ENCODE measurements around the gene GDF3.
"Not testable (repeated sequence)": the region's sequence is repeated elsewhere in the genome, so short reads cannot be mapped to it uniquely, and the experiment has no call there.

GDF3 gene

DNA sequence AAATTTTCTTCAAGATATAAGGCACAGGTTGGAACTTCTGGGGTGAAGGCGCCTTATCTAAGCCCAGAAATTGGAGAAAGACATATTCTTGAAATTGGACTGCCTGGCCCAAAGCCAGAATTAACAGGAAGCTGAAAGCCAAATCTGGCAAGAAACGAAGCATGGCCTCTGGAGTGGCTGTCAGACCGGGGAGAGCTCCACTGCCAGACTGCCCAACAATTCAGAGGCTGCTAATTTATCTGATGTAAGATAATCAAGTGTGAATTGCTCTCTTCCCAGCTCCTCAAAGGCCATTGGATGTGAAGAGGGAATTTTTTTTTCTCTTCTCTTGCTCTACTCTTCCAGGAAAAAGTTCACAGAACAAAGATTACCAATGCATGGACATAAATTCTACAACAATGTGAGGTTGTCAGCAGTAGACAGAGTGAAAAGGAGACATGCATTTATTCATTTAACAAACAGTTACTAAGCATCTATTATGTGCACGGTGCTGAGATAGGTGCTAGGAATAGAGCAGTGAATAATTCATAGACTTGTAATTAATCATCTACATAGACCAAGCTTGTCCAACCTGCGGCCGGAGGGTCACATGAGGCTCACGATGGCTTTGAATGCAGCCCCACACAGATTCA is at the start of gene GDF3:
TSS of gene GDF3 (minus strand) at position 210 of the 632 bp plus-strand sequence. CDS start at position 163, 47 bp downstream.
- FAIRE-seq, result no peak

DNA sequence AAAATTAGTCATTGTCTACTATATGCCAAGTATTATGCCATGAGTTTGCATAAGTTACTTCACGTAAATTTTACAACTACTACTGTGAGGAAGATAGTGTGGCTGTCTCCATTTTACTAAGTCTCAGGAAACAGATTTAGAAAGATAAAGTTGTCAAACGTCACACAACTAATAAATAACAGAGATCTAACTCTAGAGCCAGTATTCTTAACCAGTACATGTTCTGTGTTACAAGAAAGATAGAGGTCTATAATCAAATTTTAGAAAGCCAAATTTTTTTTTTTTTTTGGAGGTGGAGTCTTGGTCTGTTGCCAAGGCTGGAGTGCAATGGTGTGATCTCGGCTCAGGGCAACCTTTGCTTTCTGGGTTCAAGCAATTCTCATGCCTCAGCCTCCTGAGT is 37.4 kb upstream of the GDF3 start:
- FAIRE-seq, result no peak

GRCh38 chr12:7731486-7731885 is 35.9 kb upstream of the GDF3 start:
- no peak for FAIRE-seq

DNA sequence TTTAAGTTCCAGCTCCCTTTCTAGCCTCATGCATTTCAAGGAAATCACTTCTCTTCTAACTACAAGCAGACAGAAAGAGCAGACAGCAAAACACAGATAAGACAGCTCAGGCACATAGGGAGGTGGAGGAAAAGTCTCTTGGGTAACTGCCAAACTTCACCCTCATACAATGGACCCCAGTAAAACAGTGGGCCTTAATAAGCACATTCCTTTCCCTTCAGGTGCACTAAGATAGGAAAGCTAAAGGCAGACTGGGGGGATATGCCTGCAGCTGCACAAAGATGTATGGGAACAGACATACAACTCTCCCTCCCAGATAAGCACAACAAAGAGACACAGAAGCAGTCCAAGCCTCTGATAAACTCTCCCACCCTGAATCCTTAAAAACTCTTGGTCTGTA is 35.4 kb upstream of the GDF3 start:
- FAIRE-seq, result not testable (repeated sequence)

DNA sequence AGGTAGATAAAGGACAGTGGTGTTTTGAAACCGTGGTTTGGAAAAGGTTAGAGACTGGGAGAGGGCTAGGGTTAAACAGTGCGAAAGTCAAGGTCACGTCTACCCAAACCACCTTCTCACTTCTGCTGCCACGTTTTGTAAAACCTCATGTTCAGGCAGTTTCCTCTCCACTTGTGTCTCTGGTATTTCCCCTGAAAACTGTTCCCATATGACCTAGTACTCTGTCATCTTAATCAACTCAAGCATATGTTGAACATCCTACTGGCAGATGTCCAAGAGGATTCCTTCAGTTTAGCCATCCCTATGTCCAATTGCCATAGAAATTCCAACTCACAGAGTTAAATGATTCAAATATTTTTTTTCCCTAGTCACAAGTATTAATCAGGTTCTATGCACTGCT is 34.2 kb upstream of the GDF3 start:
- no peak for FAIRE-seq

- no peak for FAIRE-seq
These were observed 28.4 kb upstream of the GDF3 start for GRCh38 chr12:7723926-7724325.

GRCh38 chr12:7719946-7720730 is 24.6 kb upstream of the GDF3 start:
- no peak for FAIRE-seq

DNA sequence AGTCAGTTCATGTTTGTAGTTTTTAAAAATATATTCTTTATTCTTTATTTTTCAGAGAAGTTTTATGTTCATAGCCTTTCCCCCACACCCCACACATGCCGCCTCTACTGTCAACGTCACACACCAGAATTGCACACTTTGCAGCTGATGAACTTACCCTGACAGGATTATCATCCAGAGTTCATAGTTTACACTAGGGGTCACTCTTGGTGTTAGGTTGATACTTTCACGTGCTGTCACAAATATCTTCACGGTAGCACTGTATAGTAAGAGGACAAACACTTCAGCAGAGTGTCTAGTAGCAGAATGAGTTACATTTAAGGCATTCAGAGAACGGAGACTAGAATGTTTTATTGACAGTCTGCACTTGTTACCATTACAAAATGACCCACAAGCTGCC is 20.8 kb upstream of the GDF3 start:
- no peak for FAIRE-seq

GRCh38 chr12:7712841-7713442 is 17.4 kb upstream of the GDF3 start:
- no peak for FAIRE-seq

GRCh38 chr12:7711133-7711532 is 15.6 kb upstream of the GDF3 start, which contains the start of gene DPPA3:
TSS of gene DPPA3 (plus strand) at chr12:7711433. CDS start at chr12:7711571, 138 bp downstream.
- FAIRE-seq, result no peak

DNA sequence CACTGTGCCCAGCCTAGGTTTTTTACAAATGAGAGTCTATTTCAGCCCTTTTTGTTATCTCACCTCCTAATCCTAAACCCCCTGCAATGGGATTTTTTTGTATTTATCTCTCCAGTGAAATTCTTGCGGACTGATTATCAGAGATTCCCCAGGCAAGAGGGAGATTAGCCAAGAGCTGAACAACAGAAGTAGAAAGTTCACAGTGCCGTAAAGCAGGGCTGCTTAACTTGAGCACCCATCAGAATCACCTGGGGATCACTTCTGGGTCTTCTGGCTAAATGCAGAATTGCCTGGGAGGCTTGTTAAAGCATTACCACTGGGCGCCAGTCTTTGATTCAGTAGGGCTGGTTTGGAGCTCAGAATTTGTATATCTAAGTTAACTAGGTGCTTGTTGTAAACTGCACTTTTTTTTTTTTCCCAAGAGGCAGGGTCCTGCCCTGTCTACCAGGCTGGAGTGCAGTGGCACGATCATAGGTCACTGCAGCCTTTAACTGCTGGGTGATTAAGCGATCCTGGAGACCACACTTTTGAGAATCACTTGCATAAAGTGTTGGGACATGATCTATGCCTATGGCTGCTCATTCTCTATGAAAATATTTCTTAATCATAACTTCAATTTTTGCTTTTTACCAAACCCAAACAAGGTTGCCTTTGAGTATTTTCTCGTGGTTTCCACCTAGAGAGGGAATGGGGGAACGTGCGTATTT is 14.5 kb upstream of the GDF3 start:
- FAIRE-seq, result no peak

- no peak for FAIRE-seq
These were observed 10.3 kb upstream of the GDF3 start for GRCh38 chr12:7705846-7706245.

GRCh38 chr12:7695237-7695560 is 376 bp downstream of the GDF3 start:
- FAIRE-seq, result no peak

- FAIRE-seq, result no peak
These were observed 879 bp downstream of the GDF3 start for GRCh38 chr12:7694556-7695236.

GRCh38 chr12:7693793-7694192 is 1.8 kb downstream of the GDF3 start:
- FAIRE-seq, result no peak

- FAIRE-seq, result no peak
These were observed 14.0 kb downstream of the GDF3 start for GRCh38 chr12:7681535-7681934.

DNA sequence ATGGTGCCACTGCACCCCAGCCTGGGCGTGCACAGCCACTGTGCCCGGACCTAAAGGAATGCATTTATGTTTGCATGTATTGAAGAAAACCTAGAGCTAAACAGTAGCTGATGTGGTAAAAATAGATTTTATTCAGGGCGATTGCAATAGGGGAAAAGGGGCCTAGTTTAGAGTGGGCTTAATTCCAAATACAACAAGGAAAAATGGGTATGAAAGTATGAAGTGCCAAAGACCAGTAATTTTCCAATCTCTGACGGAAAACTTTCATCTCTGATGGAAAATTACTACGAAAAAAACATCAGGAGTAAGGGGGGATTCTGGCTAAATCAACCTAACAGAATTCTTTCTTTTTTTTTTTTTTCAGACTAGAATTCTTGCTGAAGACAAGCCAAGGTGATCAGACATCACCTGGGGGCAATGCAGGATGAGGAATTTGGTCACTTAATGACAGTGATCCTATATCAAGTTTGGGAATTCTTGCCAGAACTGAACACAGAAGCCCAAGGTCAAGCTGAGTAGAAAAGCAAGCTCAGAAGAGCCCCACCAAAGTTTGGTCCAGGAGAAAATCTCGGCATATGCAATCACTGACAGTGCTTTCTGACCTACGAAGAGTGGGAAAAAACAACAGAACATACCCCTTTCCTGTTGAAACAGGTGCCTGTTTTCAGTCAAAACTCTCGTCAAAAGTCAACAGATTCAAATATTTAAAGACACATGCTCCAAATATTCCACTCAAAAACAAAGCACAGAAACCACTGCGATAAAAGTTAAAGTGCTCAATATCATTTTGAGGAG is 16.1 kb downstream of the GDF3 start:
- no peak for FAIRE-seq

DNA sequence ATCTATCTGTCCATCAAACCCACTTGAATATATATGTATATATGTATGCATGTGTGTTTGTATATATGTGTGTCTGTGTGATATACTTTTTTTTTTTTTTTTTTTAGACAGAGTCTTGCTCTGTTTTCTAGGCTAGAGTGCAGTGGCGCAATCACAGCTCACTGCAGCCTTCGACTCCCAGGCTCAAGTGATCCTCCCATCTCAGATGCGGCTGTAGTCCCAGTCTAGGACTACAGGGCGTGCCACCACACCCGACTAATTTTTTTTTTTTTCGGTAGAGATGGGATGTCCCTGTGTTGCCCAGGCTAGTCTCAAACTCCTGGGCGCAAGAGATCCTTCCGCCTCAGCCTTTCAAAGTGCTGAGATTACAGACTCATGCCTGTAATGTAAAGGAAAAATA is 16.8 kb downstream of the GDF3 start:
- FAIRE-seq, result no peak

DNA sequence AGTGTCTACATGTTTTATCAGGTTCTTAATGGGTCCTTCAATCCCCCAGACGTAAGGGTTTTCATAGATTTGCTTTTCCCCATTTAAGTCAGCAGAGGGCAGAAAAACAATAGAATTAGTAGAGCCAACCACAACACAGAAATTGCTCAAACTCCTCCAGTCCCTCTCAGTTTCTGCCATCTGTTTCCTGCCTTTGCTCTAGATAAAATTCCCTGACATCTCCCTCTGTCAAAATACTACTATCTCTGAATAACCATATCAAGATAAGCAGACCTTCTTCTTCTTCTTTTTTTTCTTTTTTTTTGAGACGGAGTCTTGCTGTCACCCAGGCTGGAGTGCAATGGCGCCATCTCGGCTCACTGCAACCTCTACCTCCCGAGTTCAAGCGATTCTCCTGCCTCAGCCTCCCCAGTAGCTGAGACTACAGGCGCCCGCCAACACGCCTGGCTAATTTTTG is 18.1 kb downstream of the GDF3 start:
- not testable (repeated sequence) for FAIRE-seq

DNA sequence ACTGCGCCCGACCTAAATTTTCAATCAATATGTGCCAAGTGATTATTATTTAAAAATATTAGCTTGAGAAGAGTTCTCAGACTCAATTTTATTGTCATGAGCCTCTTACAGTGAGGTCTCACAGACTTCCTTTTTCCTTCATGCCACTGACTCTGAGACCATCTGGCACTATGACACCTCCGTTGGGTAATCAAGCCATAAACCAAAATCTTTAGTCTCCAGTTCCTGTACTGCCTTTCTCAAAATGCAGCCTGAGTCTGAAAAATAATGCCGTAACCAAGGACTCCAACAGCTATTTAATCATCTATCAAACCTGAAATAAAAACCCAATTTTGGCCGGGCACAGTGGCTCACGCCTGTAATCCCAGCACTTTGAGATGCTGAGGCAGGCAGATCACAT is 20.1 kb downstream of the GDF3 start:
- not testable (repeated sequence) for FAIRE-seq

- no peak for FAIRE-seq
These were observed 27.4 kb downstream of the GDF3 start for GRCh38 chr12:7668171-7668570.

DNA sequence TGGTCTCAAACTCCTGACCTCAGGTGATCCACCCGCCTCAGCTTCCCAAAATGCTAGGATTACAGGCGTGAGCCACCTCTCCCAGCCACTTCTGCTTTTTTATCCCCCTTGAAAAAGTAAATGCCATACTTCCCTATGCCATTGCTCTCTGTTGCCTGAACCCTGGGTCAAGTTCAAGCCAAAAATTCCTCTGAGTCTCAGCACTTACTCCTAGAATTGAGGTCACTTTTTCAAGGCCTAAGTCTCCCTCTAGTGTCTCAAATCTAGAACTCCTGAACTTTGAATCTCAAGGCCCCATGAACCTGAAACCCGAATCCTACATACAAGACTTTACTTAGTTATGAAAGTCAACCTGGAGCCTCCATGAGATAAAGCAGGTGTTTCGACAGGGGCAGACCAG is 28.4 kb downstream of the GDF3 start:
- no peak for FAIRE-seq

All from endometrium (tissue), 2 donors.